Endometrial microvascular endothelial cells (primary cell): ENCODE data around the gene PRG3. TPM values are rescaled to one million over a fixed set of nuclear protein-coding genes. Genes with fewer than 3 reads are reported as not detected.

Source experiments
- in situ Hi-C: cut with HindIII; loops from 2 replicates; pipeline ENCODE4 v1.10.0; 2017; ENCODE audit warnings: low sequenced_read_pairs, low pct_unique_long_range_greater_than_20kb; ENCODE audit errors: inconsistent ontology term
- total RNA-seq: library from RNA; depleted of rRNA; stranded (reverse); fragments of >200 nt; gene quantifications from one replicate; pipeline ENCODE4 v1.2.3, GENCODE V29; 2015; ENCODE audit errors: inconsistent ontology term

Gene PRG3, protein sequence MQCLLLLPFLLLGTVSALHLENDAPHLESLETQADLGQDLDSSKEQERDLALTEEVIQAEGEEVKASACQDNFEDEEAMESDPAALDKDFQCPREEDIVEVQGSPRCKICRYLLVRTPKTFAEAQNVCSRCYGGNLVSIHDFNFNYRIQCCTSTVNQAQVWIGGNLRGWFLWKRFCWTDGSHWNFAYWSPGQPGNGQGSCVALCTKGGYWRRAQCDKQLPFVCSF
- not detected for total RNA-seq

- in situ Hi-C loops = no loop called here
These were observed at the start of gene PRG3 for GRCh38 chr11:57380975-57381374. PRG3 (minus strand) TSS chr11:57381150; CDS start chr11:57380708, 442 bp downstream.

DNA sequence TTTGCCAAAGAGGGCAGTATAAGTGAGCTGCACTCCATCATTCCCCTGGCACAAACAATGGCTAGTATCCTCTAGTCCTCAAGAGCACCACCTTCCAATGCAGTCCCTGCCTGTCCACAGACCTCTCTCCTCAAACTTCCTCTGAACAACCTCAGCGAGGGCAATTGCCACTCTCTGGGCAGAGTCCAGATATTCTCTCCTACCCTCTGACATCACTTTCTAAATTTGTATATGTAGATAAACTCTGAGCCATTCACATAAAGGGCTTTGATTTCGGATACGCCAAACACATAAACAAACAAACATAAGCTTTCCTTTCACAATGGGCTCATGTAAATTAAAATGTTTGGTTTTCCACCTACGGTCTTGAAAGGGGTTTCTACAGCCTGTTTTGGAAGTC lies 49.0 kb upstream of the PRG3 start:
- in situ Hi-C loops = no loop called here

GRCh38 chr11:57428643-57429042 lies 47.7 kb upstream of the PRG3 start:
- in situ Hi-C loops = no loop called here

DNA sequence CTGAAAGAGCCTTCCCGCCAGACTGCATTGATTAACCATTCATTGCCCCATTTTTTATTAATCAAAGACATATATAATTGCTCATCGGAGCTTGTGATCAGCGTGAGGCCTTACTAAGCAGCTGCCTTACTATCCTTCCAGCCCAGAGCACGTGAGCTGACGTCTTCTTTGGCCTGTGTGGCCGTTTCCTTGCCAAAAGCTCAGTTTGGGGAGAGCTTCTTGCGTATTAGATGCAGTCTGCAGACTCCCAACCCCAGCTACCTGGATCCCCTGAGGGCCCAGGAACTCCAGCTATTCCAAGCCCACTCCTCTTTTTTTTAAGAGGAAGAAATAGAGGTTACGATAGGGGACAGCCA lies 46.8 kb upstream of the PRG3 start:
- in situ Hi-C loops = no loop called here

DNA sequence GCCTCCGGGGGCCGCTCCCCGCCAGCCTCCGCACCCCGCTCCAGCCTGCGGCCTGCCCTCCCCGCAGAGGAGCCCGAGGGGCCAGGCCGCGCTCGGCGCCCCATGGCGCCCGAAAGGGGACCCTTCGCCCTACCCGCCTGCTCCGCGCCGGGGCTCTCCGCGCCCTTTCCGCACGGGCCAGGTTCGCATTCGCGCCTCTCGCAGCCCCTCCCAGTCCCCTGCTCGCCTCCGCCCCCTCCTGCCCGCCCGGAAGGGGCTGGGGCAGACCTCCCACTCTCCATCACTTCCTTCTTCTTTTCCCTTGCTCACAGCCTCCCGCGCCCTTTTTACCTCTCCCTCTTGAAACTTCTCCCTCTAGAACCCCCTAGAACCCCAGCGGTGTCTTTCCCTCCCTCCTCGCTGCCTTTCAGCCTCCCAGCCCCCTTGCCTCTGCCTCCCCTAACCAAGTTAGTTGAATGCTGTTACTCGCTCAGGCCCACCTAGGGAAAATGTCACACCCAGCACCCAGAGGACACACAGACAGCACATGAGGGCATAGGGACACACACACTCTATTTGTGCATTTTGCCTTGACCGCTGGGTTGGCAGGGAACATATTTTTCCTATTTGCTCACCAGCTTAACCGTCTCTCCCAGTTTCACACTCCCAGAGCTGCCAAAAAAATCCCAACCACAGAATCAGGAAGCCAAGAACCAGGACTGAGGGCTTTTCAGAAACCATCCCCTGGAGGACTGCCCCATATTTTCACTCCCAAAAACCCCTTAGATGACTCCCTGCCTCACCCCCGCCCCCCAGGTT lies 46.2 kb upstream of the PRG3 start, which contains the start of gene SLC43A3:
Gene SLC43A3 (minus strand): TSS at position 193 of the 798 bp plus-strand sequence. CDS start 949 bp downstream, outside the sequence.
- in situ Hi-C loops = no loop called here

- in situ Hi-C loops = no loop called here
These were observed 45.5 kb upstream of the PRG3 start for GRCh38 chr11:57426439-57426928.

DNA sequence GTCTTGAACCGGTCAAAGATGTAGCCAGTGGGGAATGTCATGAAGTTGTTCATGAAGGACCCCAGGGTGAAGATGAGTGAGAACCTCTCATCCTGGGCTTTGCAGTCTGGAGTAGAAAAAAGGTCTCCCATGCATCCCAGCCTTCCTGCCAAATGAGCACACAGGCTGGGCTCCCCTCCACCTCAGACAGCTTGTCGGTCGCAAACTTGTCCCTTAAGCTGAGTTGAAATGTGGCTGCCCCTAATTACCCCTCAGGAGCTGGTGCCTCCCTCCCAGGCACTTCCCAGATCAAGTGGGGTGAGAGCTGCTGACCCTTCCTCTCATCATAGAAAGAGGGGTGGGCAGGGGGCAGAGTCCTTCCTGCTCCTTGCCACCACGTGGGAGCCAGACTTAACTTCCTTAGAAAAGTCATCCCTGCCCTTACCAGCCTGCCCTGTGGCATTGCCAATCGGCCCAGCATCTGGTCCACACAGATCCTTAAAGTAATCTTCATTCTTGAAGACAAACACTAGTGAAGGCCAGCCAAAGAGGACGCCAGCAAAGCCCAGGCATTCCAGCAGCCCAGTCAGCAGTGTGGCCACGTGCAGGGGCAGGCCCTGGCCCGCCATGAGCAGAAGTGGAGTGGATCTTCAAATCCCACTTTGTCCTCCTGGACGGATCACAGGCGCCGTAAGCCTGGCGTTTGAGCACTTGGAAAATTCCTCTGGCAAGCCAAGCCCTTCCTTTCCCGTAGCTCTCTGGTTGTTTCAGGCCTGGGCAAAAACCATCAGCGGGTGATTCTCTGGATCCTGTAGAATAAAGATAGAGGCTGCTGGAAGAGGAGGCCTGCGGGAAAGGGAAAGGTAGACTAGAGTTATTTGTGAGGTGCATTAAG lies 44.9 kb upstream of the PRG3 start:
- in situ Hi-C loops = no loop called here

GRCh38 chr11:57424792-57425564 lies 44.0 kb upstream of the PRG3 start:
- in situ Hi-C loops = no loop called here

GRCh38 chr11:57424137-57424791 lies 43.3 kb upstream of the PRG3 start:
- in situ Hi-C loops = no loop called here

DNA sequence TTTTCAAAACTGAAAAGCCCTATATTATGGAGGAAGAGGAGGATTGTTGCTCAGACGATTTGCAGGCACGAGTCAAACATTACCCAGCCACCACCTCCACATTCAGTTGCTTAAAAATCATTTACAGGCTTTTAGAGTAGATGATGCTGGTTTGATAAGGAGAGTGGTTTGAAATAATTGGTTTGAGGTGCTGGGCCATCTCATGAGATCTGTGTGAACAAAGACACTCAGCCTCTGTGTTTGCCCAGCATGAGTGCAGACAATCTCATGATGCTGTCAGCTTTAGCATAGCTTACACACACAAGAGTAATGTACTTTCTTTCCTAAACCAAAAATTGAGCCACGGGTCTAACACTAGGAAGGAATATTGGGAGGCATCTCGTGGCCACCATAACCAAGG lies 41.7 kb upstream of the PRG3 start:
- in situ Hi-C loops = no loop called here

- in situ Hi-C loops = no loop called here
These were observed 40.9 kb upstream of the PRG3 start for GRCh38 chr11:57421805-57422204.

DNA sequence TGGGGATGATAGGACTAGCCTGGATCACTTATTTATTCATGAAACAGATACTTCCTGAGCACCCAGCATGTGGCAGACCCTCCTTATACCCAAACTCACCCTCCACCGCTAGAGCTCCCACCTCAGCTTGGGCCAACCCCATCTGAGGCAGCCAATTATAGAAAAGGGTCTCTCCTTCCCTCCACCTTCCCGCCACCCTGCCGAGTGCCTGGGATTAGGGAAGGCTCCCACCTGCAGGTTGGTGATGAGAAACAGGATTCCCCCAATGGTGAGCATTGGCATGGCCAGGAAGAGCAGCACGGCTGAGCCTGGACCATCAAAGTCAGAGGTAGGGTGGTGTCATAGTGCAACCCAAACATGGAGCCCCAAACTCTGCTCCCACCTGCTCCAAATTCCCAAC lies 40.1 kb upstream of the PRG3 start:
- in situ Hi-C loops = no loop called here

DNA sequence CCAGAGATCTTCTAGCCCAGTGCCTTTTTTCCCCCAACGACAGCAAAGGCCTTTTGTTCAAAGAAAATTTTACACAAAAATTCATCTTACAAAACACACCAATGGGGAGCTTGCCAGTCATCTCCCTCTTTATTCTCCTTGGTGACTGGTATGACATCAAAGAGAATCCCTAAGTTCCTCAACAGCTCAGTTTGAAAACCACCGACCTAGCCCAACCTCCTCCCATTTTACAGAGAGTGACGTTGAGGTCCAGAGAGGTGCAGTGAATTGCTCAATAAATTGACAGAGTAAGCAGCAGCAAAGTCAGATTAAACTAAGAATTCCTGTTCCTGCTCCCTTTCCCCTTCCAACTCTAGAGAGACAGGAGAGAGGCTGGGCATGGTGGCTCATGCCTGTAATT lies 38.2 kb upstream of the PRG3 start:
- in situ Hi-C loops = no loop called here

- in situ Hi-C loops = no loop called here
These were observed 37.2 kb upstream of the PRG3 start for GRCh38 chr11:57418131-57418530.

GRCh38 chr11:57417056-57417455 lies 36.1 kb upstream of the PRG3 start:
- in situ Hi-C loops = no loop called here

DNA sequence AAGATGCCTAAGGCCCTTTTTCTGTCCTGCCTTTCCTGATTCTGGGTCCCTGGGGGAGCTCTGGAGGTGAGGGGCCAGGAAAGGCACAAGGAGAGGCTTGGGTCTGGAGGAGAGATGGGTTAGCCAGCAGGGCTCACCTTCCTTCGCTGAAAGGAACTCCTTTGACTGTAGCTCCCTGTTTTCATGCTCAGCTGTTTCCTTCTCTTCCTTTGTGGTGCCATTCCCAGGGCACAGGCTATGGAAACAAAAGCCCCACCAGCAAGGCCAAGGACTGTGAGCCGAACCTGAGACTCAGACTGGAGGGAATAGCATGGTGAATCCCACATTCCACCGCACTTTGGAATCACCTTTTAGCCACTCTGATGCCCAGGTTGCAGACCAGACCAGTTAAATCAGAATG lies 35.5 kb upstream of the PRG3 start:
- in situ Hi-C loops = no loop called here

DNA sequence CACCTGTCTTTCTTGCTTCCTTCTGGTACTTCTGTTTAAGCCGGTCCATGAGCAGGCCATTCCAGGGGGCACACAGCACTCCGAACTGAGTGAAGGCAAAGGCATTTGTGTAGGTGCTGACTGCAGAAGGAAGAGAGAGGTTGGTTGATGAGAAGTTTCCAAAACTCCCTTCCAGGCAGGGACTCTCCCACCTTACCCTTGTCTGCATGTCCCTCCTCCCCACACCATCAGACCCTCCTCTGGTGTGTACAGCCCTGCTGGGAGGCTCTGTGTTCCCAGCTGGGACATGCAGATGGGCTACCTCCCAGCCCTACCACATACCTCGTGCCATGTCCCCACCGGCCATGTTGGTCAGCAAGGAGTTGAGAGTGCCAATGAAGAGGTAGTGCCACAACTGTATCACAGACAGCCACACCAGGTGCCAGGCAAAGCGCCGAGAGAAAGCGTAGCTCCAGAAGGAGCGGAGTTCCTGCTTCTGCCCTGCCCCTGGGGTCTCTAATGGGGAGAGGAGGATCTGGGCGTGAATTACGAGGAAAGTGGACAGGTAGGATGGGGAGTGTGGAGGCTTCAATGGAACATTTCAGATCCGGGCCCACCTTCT lies 33.8 kb upstream of the PRG3 start:
- in situ Hi-C loops = no loop called here

DNA sequence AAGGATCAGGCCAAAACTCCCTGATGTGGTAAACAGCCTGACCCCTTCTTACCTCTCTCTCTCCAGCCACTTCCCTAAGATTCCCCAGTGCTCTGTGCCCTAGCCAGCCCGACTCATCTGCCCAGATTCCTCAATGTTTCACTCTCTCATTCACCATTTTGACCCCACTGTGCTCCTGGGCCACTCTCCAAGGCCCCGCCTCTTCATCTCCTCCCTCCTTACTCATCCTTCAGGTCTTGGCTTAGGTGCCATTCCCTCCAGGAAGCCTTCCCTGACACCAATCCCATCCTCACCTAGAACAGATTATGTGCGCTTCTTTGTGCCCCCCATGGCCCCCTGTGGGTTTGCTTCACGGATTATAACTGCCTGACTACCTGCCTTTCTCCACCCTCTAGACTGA lies 32.7 kb upstream of the PRG3 start:
- in situ Hi-C loops = no loop called here
